Endothelial cell of umbilical vein (primary cell): ENCODE results near the gene HNRNPK. TPM values are rescaled to one million over a fixed set of nuclear protein-coding genes. Genes with fewer than 3 reads are reported as not detected.
A peak's percentile ranks its signal among the peaks of the same experiment; 100 is the strongest.

Source experiments
- BruUV-seq: library from RNA; stranded (reverse); fragments of 400-500 nt; replicated peaks from 2 replicates; lab custom pipeline; 2021; lab: Mats Ljungman, UMichigan
- CTCF ChIA-PET: fragments of 300-600, 350-600 bp; sonication (Branson Sonifier 250); formaldehyde crosslinking; loops from one replicate; lab custom pipeline; 2021; ENCODE audit warnings: antibody characterized with exemption, inconsistent platforms; lab: Charles Lee
- POLR2A ChIA-PET: fragments of 300-600, 350-600 bp; sonication (Branson Sonifier 250); formaldehyde crosslinking; loops from one replicate; lab custom pipeline; 2021; ENCODE audit warnings: antibody characterized with exemption, inconsistent platforms; lab: Charles Lee
- DNase-seq: peaks from one replicate; pipeline ENCODE4 v3.0.0-alpha.2; 2011; ENCODE audit warnings: low read depth, low spot score
- FAIRE-seq: peaks from 2 replicates; lab custom pipeline; 2011; peaks lifted over from hg19 to GRCh38; lab: Jason Lieb, UNC
- H2AFZ ChIP-seq: 2 replicates; pipeline ENCODE4 v1.6.0; 2012; ENCODE audit warnings: low read depth, low read length, control low read depth, inconsistent platforms
- H3K27ac ChIP-seq: 2 replicates; pipeline ENCODE4 v1.5.1; 2011; ENCODE audit warnings: low read depth, mild to moderate bottlenecking, control low read depth, low read length, moderate library complexity; ENCODE audit not compliant: insufficient read depth
- H3K27me3 ChIP-seq, 2 experiments: 2 replicates each; pipeline versions ENCODE4 v1.6.0 to v1.6.1; 2011; ENCODE audit warnings: low read length in 2 of 2, mixed read lengths in 1 of 2; ENCODE audit not compliant: control insufficient read depth in 2 of 2, insufficient read depth in 2 of 2
- H3K36me3 ChIP-seq, 2 experiments: 2 replicates in 1 of 2; 3 replicates in 1 of 2; pipeline ENCODE4 v1.5.1; 2011; ENCODE audit warnings: low read length in 2 of 2, mild to moderate bottlenecking in 1 of 2, moderate library complexity in 1 of 2; ENCODE audit not compliant: control insufficient read depth in 2 of 2, insufficient read depth in 2 of 2; ENCODE audit errors: extremely low read depth in 1 of 2
- H3K4me1 ChIP-seq: 3 replicates; pipeline ENCODE4 v1.5.1; 2011; ENCODE audit warnings: mild to moderate bottlenecking, low read length; ENCODE audit not compliant: control insufficient read depth, insufficient read depth; ENCODE audit errors: extremely low read depth
- H3K4me2 ChIP-seq: 2 replicates; pipeline ENCODE4 v1.6.1; 2011; ENCODE audit warnings: low read length, control low read depth, mixed read lengths; ENCODE audit not compliant: insufficient read depth
- H3K4me3 ChIP-seq, 3 experiments: fragments of 200-600 bp in 1 of 3; sonication (generic), shearing (Covaris generic) in 1 of 3; replicated peaks in 1 of 3; 2 replicates each; pipeline ENCODE4 v1.5.1; 2011 to 2016; ENCODE audit warnings: control low read depth in 3 of 3, low read length in 3 of 3, mild to moderate bottlenecking in 2 of 3, inconsistent platforms in 1 of 3, low read depth in 1 of 3, moderate library complexity in 1 of 3; ENCODE audit not compliant: insufficient read depth in 1 of 3
- H3K79me2 ChIP-seq: 2 replicates; pipeline ENCODE4 v1.6.0; 2012; ENCODE audit warnings: low read length, inconsistent platforms; ENCODE audit not compliant: control insufficient read depth, insufficient read depth
- H3K9ac ChIP-seq: replicated peaks from 2 replicates; pipeline ENCODE3; 2011; ENCODE audit warnings: low read length, control low read depth; ENCODE audit not compliant: insufficient read depth; ENCODE audit errors: extremely low read depth
- H3K9me1 ChIP-seq: replicated peaks from 3 replicates; pipeline ENCODE4 v1.6.0; 2011; ENCODE audit warnings: mild to moderate bottlenecking, low read length; ENCODE audit not compliant: control insufficient read depth, insufficient read depth; ENCODE audit errors: extremely low read depth
- H3K9me3 ChIP-seq: replicated peaks from 2 replicates; pipeline ENCODE4 v1.5.1; 2012; ENCODE audit warnings: low read length, inconsistent platforms; ENCODE audit not compliant: control insufficient read depth, insufficient read depth
- H4K20me1 ChIP-seq: replicated peaks from 2 replicates; pipeline ENCODE3; 2011; ENCODE audit warnings: mild to moderate bottlenecking, low read length; ENCODE audit not compliant: control insufficient read depth, insufficient read depth; ENCODE audit errors: extremely low read depth
- CTCF ChIP-seq, 2 donors: IDR thresholded peaks; 1 replicate in 1 of 2; 2 replicates in 1 of 2; pipeline ENCODE4 v1.5.1; 2011; ENCODE audit warnings: low read length in 2 of 2, mild to moderate bottlenecking in 2 of 2, moderate library complexity in 2 of 2, control low read depth in 1 of 2, inconsistent platforms in 1 of 2, low read depth in 1 of 2; ENCODE audit not compliant: insufficient read depth in 1 of 2; ENCODE audit errors: extremely low read depth in 1 of 2
- EZH2 ChIP-seq: IDR thresholded peaks from 2 replicates; pipeline ENCODE4 v1.6.1; 2012; ENCODE audit warnings: borderline replicate concordance, low read depth, mild to moderate bottlenecking, moderate library complexity, low read length, inconsistent platforms; ENCODE audit not compliant: severe bottlenecking
- GATA2 ChIP-seq: IDR thresholded peaks from 2 replicates; pipeline ENCODE4 v1.7.0; 2011; ENCODE audit warnings: low read depth, mild to moderate bottlenecking, moderate library complexity, mixed read lengths, low read length; ENCODE audit not compliant: insufficient read length, insufficient read depth
- JUN ChIP-seq: IDR thresholded peaks from 2 replicates; pipeline ENCODE4 v1.6.1; 2011; ENCODE audit warnings: borderline replicate concordance, low read depth; ENCODE audit not compliant: insufficient read length, insufficient read depth
- POLR2AphosphoS5 ChIP-seq: IDR thresholded peaks from 2 replicates; pipeline ENCODE4 v1.6.1; 2012; ENCODE audit warnings: low read depth, mild to moderate bottlenecking, control low read depth, low read length, moderate library complexity; ENCODE audit not compliant: insufficient read depth
- dilution Hi-C: fragments of 300-500 bp; cut with MboI; formaldehyde crosslinking; loops from one replicate; pipeline ENCODE4 v1.15.0; 2019; ENCODE audit warnings: low sequenced_read_pairs; ENCODE audit not compliant: extremely low pct_ligation_motif_present
- intact Hi-C: fragments of 100-400 bp; cut with micrococcal nuclease; formaldehyde crosslinking; loops from one replicate; pipeline ENCODE4 v1.10.0; 2022
- polyA plus RNA-seq, 4 experiments: library from polyadenylated mRNA; depleted of rRNA in 3 of 4; stranded (reverse) in 3 of 4; unstranded in 1 of 4; fragments of >200 nt; gene quantifications; 2 replicates each; pipeline versions ENCODE4 v1.2.1 to v1.2.3, GENCODE V29; 2011 to 2012; ENCODE audit warnings: missing spikeins in 1 of 4
- total RNA-seq: library from RNA; stranded (reverse); gene quantifications from 2 replicates; pipeline ENCODE4 v1.2.3, GENCODE V29; 2021
- TF ChIP-seq, protein P1 (sequence below): IDR thresholded peaks from 2 replicates; pipeline ENCODE4 v1.6.1; 2011; ENCODE audit not compliant: insufficient read depth, insufficient read length

The HNRNPK gene
- total and polyA plus RNA-seq, 2 donors (not counting 3 experiments of a cell fraction or from before 2014, with no cell fraction given) = 399 to 663 TPM

- Histone ChIP-seq H2AFZ (no peak overlapping the region), H3K4me2 (peak overlapping the region; percentile 97), H3K36me3 (peaks cover 17 to 36% of the 10 kb centered on the region in 2 experiments), H3K9ac (no peak overlapping the region), H3K27me3 (no peaks in the 10 kb centered on the region), H4K20me1 (peaks cover 15% of the 10 kb centered on the region), H3K4me3 (peak overlapping the region in 1 of 3 experiments; percentile 96), H3K79me2 (peaks cover 90% of the 10 kb centered on the region), H3K27ac (no peak overlapping the region), H3K4me1 (peaks cover 13% of the 10 kb centered on the region), H3K9me3 (no peaks in the 10 kb centered on the region), H3K9me1 (no peaks in the 10 kb centered on the region)
- BruUV-seq = no TSS peak
- dilution Hi-C loops = no loop called here
- DNase-seq (no peak), FAIRE-seq (no peak)
- CTCF ChIA-PET = interaction anchor here (1.4 kb wide), 1 partner anchor 284 kb away, joined by 6 read pairs; no protein-coding TSS in a partner anchor
- intact Hi-C loops = no loop called here
- POLR2A ChIA-PET = no interaction called here
- TF ChIP-seq CTCF (IDR thresholded peaks at IDR 0.05; ENCODE audit: extremely low read depth in 1 of 2, insufficient read depth in 1 of 2, low read depth in 1 of 2, low read length in 2 of 2) = no peak
- TF ChIP-seq JUN = no peak
- TF ChIP-seq POLR2AphosphoS5 = no peak
- TF ChIP-seq, protein P1, sequence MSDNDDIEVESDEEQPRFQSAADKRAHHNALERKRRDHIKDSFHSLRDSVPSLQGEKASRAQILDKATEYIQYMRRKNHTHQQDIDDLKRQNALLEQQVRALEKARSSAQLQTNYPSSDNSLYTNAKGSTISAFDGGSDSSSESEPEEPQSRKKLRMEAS = no peak
- no peak for TF ChIP-seq EZH2
- TF ChIP-seq GATA2 = no peak
These were observed 2.8 kb downstream of the HNRNPK start for GRCh38 chr9:83977196-83977595.
